NCI-H2107 treated with DMSO at 0.1 percent for 48 hours (cell line): ENCODE measurements around the gene CNTD1.
"Not testable (repeated sequence)": the region's sequence is repeated elsewhere in the genome, so short reads cannot be mapped to it uniquely, and the experiment has no call there.

Experiments
- DNase-seq: peaks from one replicate; lab custom pipeline; 2025; ENCODE audit not compliant: unreplicated experiment; lab: John Stamatoyannopoulos, UW

CNTD1 gene, protein sequence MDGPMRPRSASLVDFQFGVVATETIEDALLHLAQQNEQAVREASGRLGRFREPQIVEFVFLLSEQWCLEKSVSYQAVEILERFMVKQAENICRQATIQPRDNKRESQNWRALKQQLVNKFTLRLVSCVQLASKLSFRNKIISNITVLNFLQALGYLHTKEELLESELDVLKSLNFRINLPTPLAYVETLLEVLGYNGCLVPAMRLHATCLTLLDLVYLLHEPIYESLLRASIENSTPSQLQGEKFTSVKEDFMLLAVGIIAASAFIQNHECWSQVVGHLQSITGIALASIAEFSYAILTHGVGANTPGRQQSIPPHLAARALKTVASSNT

GRCh38 chr17:42798383-42799380 is at the start of gene CNTD1, which contains the start of gene COA3:
Gene CNTD1 (plus strand): TSS chr17:42798861. CDS start chr17:42799068, 207 bp downstream.
Gene COA3 (minus strand): TSS chr17:42798704. CDS start chr17:42798681, 23 bp downstream.
- peak; percentile 33 for DNase-seq

- no peak for DNase-seq
These were observed 49.5 kb upstream of the CNTD1 start for GRCh38 chr17:42748908-42749798.

DNA sequence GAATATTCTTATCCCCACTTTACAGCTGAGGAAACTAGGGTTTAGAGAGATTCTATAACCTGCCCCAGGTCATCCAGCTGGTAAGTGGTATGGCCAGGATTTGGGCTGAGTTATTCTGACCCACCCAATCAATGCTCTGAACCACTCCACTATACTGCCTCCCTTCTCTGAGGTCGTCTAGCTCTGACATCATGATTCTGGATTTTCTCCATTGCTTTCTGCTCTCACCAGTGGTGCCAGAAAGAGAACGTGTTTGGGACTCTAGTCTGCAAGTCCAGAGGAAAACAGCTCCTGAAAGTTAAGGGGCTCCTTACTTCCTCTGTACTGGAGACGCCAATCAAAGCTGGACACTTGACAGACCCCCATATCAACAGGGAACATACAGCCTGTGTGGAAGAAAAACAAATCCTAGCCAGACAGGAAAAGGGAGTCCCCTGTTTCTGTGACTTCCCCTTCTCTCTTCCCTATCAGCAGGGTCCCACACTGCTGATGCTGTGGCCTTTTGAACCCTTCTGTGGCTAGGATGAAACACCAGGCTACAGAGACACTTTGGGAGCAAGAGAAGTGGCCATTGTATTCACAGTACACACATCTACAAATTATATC is 47.8 kb upstream of the CNTD1 start:
- no peak for DNase-seq

- no peak for DNase-seq
These were observed 47.0 kb upstream of the CNTD1 start for GRCh38 chr17:42751628-42752027.

DNA sequence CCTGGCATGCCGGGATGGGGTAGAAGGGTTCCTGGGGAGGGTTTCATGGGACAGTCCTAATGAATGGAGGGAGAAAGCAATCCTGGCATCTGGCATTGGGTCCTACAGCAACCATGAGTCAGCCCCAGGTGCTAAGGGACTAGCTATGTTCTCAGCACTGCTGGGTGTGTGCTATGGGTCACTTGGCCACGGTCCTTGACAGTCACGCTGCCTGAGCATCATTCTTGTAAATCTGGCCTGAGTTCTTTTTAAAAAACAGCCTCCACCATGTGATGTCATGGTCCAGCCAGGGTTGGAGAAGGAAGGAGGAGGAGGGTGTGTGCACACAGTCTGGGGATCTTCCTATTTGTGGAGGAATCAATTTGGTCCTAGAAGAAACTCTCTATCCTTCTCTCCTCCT is 43.9 kb upstream of the CNTD1 start:
- no peak for DNase-seq

DNA sequence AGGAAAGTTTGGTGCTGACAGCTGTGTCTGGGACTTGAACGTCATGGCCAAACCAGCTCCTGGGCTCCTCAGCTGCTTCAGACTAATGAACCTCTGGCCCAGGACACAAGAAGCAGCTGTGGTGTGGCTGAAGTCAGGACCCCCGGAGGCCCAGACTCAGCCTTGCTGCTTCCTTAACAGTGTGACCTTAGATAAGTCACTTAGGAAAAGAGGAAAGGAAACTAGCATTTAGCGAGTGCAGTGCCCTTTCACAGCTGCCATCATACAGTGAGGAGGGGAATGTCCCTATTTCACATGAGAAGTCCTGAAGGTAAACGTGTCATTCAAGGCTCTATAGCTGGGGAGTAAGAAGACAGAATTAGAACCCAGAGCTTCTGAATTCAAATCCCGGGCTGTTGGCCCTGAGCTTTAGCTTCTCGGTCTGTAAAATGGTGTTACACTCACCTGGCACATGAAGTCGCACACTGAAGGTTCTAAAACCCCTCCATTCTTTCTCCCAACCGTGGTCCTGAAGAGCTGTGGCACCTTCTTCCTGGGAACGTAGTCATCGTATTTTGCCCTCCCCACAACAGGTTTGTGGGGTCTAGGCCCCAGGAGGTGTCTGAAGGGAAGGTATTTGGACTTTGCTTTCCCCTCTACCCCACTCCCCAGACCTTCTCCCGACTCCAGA is 38.5 kb upstream of the CNTD1 start:
- DNase-seq, result no peak

DNA sequence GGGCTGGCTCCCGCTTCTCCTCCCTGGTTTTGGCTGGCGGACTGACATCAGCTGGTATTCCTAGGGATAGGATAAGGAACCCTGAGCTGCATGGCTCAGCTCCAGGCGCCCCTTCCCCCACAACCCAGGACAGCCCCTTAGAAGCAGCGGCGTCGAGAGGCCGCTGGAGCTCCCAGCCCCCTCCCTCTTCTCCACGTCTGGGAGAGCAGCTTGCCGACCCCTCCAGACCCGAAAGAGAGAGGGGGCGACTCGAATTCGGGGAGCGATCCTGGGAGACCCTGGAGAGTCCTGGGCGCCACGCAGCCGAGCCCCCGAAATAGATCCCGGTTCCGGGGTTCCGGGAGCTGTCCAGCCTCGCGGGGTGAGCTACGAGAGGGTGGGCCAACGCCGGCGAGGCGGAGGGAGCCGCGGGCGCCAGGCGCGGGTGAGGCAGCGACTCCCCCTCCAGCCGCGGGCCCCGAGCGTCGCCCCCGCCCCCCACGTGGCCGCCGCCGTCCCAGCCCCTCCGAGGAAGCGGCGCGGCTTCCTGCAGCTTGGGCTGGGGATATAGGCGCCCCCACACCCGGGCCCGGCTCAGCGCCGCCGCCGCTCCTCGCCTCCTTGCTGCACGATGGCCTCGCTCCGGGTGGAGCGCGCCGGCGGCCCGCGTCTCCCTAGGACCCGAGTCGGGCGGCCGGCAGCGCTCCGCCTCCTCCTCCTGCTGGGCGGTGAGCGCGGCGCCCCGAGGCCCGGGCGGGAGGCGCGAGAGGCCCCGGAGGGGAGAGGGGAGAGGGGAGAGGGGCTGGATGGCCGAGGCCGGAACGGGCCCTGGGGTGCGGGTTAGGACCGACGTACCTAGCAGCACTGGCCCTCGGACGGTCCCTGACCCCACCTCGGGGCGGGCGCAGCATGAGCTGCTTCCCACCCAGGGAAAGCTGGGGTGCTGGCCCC is 37.7 kb upstream of the CNTD1 start, which contains the start of gene RAMP2:
TSS of gene RAMP2 (plus strand) at position 576 of the 930 bp plus-strand sequence. CDS start at position 611, 35 bp downstream.
- DNase-seq, result no peak

DNA sequence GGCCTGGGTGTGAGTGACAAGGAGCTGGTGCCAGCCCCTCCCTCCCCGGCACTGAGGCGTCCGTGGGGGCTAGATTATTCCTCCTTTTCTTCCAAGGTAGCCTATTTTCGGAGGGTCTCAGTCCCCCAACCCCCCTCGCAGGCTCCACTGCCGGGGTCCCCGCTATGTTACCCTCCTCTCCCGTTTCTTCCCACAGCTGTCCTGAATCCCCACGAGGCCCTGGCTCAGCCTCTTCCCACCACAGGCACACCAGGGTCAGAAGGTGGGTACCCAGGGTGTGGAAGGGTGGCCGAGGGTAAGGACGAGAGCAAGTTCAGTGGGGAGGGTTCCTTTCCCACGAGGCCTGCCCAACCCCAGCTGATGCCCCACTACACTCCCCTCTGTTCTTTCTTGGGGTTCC is 37.0 kb upstream of the CNTD1 start:
- DNase-seq, result no peak

- no peak for DNase-seq
These were observed 32.5 kb upstream of the CNTD1 start for GRCh38 chr17:42766124-42766523.

GRCh38 chr17:42767512-42767911 is 31.1 kb upstream of the CNTD1 start:
- DNase-seq, result no peak

DNA sequence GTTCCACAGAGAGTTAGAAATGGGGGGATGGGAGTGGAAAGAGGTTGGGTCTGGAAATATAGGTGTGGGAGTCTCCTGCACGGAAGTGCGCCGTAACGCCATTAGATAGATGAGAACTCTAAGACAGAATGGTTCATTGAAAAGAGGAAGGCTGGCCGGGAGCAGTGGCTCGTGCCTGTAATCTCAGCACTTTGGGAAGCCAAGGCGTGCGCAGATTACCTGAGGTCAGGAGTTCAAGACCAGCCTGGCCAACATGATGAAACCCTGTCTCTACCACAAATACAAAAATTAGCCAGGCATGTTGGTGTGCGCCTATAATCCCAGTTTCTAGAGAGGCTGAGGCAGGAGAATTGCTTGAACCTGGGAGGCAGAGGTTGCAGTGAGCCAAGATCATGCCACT is 30.7 kb upstream of the CNTD1 start:
- DNase-seq, result not testable (repeated sequence)

- DNase-seq, result not testable (repeated sequence)
These were observed 28.7 kb upstream of the CNTD1 start for GRCh38 chr17:42769964-42770363.

GRCh38 chr17:42772945-42773289 is 25.7 kb upstream of the CNTD1 start:
- no peak for DNase-seq

- DNase-seq, result peak; percentile 55
These were observed 25.2 kb upstream of the CNTD1 start, which contains the start of gene VPS25 for GRCh38 chr17:42773290-42774035. Gene VPS25 (plus strand): TSS chr17:42773449. CDS start chr17:42773476, 27 bp downstream.

DNA sequence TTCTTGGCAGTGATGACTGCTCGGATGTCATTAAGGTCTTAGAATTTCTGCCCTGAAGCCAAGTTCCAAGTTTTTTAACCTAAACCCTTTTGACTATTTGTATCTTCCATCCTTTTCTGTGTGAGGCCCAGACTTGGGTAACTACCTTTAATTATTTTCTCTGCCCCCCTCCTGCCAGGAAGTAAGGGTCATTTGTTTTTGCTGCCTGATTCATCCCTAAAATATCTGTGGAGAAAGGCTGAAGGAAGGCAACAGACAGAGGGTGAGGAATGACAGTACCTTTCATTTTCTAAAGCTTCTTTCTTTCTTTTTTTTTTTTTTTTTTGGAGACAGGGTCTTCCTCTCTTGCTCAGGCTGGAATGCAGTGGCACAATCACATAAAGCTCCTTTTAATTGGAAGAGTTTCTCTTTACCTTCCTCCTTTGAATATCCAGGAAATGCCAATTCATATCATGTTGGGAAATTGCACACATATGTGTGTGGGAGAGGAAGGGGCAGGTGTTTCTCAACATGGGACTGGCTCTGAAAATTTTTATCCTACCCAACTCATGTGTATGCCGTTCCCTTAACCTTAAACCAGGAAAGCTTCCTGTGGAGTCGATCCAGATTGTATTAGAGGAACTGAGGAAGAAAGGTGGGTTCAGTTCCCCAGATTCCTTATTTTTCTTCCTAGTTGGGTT is 24.5 kb upstream of the CNTD1 start:
- no peak for DNase-seq

DNA sequence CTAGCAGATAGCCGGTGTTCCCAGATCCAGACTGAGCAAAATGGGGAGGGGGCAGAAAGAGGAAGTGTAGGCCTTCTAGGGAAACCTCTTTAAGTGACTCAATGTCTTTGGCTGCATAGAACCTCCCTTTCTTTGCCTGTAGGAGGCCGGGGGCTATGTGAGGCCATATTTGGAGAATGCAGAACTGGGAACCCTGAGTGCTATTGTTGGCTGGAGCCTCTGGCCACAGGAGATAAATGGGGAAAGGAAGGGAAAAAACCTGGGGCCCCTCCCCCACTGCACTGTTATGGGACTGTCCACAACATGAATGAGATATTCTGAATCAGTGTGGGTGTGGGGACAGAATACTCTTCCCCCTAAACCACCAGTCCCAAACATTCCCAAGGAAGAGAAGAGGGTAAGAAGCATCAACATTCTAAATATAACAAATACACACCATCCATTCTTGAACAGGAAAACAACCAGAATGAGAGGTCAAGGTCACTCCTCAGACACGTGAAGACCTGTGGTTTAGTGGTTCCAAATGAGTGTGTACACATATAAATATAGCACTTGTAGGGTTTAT is 23.0 kb upstream of the CNTD1 start:
- DNase-seq, result no peak

DNA sequence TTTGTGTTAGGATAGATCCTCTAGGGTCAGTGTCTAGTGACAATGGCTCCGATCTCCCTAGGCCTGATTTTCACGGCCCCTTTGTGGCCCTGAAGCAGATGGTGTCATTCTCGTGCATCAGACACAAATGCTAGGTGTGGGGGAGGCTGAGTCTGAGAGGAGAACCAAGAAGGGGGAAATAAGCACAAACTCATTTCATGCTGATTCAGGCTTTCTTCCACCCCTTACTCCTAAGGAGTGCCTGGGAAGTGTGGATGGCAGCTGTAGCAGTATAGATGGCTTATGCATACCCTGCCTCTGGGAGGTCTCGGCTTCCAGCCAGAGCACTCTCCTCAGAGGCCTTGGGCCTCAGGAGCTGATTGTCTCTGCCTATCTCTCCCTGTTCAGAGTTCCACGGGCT is 20.1 kb upstream of the CNTD1 start:
- DNase-seq, result no peak
